Lower leg skin (tissue), 3 donors: ENCODE results near the gene IGSF21.

Source experiments
- POLR2A ChIP-seq, 2 donors: fragments of 450-650 bp; IDR thresholded peaks; one replicate each; pipeline ENCODE4 v1.6.1; 2016 to 2017; ENCODE audit warnings: antibody characterized with exemption in 2 of 2, mild to moderate bottlenecking in 1 of 2, moderate library complexity in 1 of 2
- TF ChIP-seq, protein P1 (sequence below), 3 donors: fragments of 450-650 bp; IDR thresholded peaks; one replicate each; pipeline ENCODE4 v1.5.1; 2016; ENCODE audit warnings: antibody characterized with exemption in 3 of 3, mild to moderate bottlenecking in 3 of 3, moderate library complexity in 2 of 3

DNA sequence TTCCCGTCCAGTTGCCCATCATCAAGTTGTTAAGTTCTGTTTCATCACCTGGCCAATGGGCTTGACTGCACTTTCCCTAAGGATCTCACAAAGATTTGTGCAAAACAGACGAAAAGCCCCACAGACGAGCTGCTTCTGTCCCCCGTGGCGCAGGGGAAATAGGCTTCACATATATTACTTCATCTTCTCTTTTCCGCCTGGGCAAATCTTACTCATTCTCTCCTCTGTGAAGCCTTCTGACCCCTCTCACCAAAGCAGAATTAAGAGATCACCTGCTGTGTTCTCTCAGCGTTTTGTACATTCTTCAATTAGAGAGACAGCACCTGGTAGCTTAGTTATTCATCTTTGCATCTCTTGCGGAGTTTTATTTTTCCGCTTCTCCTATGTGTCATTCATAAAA lies 129.8 kb downstream of the IGSF21 start:
- no peak for TF ChIP-seq POLR2A (IDR thresholded peaks at IDR 0.05)
- TF ChIP-seq, protein P1, sequence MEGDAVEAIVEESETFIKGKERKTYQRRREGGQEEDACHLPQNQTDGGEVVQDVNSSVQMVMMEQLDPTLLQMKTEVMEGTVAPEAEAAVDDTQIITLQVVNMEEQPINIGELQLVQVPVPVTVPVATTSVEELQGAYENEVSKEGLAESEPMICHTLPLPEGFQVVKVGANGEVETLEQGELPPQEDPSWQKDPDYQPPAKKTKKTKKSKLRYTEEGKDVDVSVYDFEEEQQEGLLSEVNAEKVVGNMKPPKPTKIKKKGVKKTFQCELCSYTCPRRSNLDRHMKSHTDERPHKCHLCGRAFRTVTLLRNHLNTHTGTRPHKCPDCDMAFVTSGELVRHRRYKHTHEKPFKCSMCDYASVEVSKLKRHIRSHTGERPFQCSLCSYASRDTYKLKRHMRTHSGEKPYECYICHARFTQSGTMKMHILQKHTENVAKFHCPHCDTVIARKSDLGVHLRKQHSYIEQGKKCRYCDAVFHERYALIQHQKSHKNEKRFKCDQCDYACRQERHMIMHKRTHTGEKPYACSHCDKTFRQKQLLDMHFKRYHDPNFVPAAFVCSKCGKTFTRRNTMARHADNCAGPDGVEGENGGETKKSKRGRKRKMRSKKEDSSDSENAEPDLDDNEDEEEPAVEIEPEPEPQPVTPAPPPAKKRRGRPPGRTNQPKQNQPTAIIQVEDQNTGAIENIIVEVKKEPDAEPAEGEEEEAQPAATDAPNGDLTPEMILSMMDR (IDR thresholded peaks at IDR 0.05) = no peak
